Amygdala (tissue), 56 donors: Measurements from ENCODE around the gene FKBP2.

Source experiments
- DNase-seq, 56 donors: peaks; one replicate each; lab custom pipeline; 2025; lab: John Stamatoyannopoulos, UW

Gene FKBP2

DNA sequence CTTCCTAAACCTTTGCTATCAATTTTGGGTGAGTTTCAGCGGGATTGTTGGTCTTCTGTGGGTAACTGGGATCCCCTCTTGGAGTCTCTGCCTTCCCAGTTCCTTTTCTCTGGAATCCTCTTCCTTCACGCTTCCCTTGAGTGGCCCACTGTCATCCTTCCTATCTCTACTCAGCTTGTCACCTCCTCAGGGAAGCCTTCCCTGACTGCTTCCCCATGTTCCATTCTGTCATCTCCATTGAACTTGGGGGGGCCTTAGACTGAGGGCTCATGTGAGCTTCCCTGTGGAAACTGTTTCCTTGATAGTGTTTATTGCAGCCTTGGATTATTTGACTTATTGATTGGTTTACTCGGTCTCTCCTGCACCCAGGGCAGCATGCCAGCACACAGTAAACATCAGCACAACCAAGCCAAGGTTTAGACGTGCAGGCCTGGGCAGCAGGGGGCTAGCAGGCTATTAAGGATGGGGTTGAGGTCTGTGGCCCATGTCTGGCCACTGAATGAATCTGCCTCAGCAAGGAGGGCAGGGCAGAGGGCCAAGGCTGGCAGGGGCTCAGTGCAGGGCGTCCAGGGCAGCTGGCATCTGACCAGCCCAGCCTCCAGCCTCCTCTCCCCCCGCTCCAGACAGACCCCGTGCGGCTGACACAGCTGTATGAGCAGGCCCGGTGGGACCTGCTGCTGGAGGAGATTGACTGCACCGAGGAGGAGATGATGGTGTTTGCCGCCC, 22.1 kb upstream of the FKBP2 start:
- peak in 3 of 56 donors; percentile 28 to 32 (median 29) for DNase-seq

DNA sequence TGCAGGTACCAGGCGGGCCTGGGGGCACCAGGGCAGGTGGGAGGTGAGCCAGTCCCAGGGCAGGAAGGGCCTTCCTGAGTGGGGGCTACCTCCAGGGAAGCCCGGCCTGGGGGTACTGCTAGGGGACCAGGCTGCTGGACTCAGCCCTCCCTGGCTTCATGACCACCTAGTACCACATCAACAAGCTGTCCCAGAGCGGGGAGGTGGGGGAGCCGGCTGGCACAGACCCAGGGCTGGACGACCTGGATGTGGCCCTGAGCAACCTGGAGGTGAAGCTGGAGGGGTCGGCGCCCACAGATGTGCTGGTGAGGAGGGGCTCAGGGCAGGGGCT, 21.6 kb upstream of the FKBP2 start:
- DNase-seq, result no peak

DNA sequence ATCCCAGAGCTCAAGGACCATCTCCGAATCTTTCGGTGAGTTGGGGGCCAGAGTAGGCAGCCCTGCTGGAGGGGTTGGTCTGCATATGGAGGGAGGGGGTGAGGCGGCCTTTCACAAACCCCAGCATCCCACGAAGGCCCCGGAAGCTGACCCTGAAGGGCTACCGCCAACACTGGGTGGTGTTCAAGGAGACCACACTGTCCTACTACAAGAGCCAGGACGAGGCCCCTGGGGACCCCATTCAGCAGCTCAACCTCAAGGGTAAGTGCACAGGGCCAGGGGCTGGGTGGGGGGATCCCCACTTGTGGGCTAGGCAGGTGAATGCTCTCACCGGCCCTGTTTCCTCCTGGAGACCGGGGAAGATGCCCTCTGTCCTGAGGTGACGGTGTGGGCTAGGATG, 21.1 kb upstream of the FKBP2 start:
- no peak for DNase-seq

DNA sequence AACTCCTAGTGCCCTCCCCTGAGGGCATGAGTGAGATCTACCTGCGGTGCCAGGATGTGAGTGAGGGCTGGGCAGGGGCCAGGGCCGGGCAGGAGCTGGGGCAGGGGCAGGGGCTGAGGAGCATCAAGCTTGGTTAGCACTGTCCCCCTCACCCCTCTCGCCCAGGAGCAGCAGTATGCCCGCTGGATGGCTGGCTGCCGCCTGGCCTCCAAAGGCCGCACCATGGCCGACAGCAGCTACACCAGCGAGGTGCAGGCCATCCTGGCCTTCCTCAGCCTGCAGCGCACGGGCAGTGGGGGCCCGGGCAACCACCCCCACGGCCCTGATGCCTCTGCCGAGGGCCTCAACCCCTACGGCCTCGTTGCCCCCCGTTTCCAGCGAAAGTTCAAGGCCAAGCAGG, 20.6 kb upstream of the FKBP2 start:
- DNase-seq, result no peak

DNA sequence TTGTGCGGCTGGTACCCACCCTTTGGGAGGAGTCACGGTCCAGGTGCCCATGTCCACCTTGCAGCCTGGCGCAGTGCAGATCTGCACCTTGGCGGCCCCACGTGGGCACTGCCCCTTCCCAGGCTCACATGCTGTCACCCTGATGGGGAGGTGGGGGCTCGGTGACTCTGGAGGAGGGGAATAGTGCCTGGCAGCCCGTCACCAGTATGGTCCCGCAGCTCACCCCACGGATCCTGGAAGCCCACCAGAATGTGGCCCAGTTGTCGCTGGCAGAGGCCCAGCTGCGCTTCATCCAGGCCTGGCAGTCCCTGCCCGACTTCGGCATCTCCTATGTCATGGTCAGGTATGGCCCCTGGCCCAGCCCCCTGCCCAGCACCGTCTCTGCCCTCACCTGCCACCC, 20.1 kb upstream of the FKBP2 start:
- DNase-seq, result no peak

DNA sequence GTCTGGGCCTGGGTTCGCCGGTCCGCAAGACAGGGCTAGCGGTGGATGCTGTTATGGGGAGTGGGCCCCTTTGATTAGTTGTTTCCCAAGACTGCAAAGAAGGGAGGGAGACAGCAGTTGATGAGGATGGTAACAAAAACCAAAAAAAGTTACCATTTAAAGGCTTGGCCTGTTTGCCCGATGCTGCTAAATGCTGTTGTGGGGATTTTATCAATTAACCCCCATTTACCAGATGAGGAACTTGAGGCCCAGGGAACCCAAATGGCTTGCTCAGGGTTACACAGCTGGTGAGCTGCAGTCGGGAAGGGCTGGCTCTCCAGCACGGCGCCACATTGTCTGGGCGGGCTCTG, 18.3 kb upstream of the FKBP2 start:
- DNase-seq, result no peak

DNA sequence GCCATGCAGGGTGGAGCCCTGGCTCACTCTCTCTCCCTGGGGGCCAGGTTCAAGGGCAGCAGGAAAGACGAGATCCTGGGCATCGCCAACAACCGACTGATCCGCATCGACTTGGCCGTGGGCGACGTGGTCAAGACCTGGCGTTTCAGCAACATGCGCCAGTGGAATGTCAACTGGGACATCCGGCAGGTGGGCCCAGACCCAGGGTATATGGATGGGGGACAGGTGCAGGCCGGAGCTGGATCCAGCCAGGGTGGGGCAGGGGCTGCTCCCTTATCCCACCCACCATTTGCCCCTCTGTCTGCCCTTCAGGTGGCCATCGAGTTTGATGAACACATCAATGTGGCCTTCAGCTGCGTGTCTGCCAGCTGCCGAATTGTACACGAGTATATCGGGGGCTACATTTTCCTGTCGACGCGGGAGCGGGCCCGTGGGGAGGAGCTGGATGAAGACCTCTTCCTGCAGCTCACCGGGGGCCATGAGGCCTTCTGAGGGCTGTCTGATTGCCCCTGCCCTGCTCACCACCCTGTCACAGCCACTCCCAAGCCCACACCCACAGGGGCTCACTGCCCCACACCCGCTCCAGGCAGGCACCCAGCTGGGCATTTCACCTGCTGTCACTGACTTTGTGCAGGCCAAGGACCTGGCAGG, 17.8 kb upstream of the FKBP2 start:
- DNase-seq, result no peak

DNA sequence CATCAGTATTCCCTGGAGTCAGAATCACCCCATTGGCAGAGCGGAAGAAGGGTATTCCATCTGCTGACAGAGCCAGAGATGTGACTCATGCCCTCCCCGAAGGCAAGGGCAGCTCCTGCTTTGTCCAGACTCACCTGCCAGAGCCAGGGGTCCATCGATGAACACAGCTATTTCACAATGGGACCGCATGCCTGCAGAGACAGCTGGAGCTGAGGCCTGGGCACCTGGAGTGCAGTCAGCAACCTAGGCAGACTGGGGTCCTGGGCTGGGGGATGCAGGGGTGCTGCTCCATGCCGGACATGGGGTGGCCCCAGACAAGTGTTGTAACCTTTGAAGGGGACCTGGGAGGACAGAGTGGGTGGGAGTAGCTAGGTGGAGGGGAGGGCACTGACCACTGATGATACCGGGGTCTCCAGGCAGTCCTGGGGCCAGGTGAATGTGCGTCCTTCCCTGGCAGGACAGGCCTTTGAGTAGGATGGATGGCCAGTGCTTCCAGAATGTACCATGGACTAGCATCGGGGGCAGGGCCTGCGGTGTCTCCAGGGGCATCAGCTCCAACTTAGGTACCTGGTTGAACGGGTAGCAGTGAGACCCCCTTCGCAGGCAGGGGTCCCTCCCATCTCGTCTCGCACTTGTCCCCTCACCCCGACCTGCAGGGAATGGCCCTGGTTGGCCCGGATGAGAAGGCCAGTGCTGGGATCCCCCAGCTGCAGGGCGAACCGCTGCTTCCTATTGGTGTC, 16.6 kb upstream of the FKBP2 start:
- no peak for DNase-seq

DNA sequence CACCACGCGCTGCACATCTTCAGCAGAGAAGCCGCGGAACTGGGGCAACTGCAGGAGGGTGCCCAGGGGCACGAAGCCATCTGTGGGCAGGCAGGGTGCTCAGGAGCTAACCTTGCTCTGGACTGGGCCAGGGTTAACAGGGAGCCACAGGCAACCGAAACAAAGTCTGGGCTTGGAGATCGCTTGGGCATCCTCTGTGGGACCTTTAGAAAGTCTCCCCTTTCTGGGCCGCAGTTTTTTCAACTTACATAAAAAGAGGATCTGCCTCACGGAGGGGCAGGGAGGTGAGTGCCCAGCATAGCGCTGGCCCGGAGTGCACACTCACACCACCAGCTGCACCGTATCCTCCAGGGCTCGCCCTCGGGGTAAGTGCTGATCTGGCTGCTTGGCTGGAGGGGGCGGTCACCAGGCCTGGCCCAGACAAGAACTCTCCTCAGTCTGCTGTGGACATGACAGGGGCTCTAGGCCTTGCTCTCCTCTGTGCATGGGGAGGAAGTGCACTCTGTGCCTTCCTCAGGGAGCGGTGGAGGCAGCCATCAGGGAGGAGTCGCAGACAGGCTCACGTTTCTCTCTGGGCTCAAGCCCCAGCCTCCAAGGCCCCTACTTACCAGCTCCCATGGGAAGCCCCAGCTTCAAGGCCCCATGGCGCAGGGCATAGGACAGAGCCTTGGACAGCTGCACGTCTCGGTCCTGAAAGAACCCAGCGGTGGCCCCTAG, 15.8 kb upstream of the FKBP2 start:
- DNase-seq, result no peak

DNA sequence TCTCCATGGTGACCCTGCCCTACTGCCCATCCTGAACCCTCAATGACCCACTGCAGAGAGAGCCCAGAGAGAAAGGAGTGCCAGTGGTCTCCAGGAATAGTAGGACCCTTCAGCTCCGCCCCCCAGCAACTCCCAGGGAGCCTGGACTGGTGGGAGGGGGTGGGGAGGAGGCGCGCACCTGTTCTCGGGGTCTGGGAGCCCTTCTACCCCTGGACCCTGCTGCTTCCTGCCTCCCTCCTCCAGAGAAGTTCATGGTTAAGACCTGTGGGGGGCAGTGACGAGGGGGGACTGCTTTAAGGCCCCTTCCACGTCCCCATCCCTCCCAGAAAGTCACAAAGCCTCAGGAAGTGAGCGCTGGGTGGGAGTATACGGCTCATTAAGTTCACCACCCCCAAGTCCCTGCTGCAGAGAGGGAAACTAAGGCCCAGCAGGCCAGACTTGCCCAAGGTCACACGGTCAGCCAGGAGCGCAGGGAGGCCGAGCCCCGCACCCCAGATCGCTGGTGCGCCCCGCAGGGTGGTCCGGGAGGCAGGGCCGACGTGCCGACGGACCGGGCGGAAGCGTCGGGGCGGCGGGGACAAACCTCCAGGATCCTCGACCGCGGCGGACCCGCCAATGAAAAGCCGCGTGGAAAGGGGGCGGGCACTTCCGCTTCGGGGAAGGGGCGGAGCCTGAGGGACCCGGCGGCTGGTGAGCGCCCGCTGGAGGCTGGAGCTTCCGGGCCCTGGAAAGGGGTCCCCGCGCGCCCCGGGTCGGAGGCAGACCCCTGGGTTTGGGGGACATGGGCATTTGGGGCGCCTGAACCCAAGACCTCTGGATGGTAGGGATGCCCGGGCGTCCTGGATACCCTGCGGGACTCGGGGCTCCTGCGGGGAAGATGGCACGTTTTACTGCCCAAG, 15.0 kb upstream of the FKBP2 start, which contains the start of the genes NUDT22 and TRPT1:
Gene NUDT22, plus strand, starts transcription at position 667 of the 899 bp plus-strand sequence. CDS start 379 bp downstream, outside the sequence.
Gene TRPT1, minus strand, starts transcription at position 579 of the 899 bp plus-strand sequence. Its CDS starts 326 bp downstream, at position 253.
- peak in 55 of 56 donors; percentile 29 to 93 (median 81) for DNase-seq

DNA sequence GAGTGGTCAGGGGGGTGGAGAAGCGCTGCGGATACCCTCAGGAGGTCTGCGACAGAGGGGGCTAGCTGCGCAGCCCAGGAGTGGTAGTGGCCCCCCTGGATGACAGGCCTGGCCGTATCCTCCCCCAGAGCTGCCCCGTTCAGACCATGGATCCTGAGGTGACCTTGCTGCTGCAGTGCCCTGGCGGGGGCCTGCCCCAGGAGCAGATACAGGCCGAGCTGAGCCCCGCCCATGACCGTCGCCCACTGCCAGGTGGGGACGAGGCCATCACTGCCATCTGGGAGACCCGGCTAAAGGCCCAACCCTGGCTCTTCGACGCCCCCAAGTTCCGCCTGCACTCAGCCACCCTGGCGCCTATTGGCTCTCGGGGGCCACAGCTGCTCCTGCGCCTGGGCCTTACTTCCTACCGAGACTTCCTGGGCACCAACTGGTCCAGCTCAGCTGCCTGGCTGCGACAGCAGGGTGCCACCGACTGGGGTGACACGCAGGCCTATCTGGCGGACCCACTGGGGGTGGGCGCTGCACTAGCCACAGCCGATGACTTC, 14.3 kb upstream of the FKBP2 start:
- peak in 15 of 56 donors; percentile 22 to 62 (median 39) for DNase-seq

DNA sequence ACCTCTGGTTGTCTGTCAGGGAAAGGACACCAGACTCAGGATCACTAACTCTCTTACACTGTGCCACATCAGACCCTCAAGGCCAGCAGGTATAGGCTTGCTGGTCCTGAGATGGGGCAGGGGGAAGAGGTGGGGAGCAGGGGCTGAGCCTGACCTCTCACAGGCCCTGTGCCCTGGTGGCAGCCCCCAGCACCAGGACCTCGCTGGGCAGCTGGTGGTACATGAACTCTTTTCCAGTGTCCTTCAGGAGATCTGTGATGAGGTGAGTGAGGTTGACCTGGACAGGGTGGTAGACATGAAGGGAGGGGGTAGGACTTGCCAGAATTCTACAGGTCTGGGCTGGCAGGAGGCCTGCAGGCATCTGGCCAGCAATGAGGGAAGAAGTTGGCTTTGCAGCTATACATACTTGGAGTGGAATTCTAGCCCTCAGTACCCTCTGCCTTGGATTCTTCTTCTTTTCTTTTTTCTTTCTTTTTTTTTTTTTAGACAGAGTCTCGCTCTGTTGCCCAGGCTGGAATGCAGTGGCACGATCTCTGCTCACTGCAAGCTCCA, 13.4 kb upstream of the FKBP2 start:
- DNase-seq, result no peak

DNA sequence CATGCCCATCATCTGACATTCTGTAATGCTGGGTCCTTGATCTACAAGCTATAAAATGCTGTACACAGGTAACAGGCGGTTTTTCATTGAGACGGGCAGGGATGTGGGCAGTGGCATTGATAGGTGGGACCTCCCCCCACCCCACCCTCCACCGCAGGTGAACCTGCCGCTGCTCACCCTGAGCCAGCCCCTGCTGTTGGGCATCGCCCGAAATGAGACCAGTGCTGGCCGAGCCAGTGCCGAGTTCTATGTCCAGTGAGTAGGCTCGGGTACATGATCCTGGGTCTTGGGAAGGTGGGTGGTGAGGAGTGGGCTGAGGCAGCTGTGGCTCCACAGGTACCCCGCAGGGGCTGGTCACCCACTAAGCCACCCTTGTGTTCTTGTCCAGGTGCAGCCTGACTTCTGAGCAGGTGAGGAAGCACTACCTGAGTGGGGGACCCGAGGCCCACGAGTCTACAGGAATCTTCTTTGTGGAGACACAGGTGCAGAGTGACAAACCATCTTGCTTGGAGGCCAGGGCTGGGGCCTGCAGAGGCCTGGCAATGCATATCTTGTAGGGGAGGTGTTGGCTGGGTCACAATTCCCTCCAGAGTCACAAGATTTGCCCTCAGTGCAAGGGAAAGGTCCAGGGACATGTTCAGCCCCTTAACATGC, 11.7 kb upstream of the FKBP2 start:
- no peak for DNase-seq

DNA sequence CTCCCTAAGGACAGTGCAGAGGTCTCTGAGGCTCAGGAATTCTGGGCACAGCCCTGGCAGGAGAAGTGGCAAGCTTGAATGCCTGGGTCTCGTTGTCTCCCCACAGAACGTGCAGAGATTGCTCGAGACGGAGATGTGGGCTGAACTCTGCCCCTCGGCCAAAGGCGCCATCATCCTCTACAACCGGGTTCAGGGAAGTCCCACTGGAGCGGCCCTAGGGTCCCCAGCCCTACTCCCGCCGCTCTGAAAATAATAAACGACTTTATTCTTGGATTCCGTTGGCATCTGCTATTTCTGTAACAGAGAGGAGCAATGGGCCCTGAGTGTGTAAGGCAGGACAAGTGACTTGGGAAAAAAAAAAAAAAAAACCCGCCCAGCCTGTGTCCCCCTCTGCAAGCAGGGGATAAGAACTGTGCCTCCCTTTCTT, 11.1 kb upstream of the FKBP2 start:
- DNase-seq, result no peak

DNA sequence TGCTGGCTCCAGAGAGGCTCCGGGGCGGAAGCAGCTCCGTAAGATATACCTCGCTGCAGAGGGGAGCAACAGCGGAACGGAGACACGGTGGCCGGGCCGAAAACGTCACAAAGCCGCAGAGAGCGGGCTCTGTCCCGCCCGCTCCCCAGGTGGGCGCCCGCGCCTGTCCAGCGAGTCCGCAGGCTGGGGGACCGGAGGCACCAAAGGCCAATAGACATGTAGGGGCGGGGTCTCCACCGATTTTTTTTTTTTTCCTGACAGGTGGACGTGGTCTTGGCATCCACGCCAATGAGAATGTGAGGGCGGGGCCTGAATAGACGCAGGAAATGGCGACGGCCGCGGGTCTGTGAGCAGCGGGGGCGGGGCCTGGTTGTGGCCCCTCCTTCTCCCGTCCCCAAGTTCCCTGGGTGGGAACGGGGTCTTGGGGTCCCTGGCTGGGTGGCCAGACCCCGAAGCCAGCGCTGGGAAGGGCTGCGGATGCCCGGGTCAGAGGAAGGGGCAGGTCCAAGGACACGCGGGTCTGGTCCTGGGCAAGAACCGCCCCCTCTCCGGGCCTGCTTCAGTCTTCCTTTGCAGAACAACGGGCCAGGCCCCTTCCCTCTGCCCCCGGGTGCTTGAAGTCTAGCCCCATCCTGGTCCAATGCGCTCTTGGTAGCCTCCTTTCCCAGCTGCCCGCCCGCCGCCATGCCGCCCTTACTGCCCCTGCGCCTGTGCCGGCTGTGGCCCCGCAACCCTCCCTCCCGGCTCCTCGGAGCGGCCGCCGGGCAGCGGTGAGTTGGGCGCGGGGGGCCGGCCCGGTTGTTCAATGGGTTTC, 10.5 kb upstream of the FKBP2 start, which contains the start of gene DNAJC4:
Gene DNAJC4, plus strand, starts transcription at position 378 of the 814 bp plus-strand sequence. Its CDS starts 307 bp downstream, at position 685.
- DNase-seq, result peak in 55 of 56 donors; percentile 23 to 93 (median 80)

DNA sequence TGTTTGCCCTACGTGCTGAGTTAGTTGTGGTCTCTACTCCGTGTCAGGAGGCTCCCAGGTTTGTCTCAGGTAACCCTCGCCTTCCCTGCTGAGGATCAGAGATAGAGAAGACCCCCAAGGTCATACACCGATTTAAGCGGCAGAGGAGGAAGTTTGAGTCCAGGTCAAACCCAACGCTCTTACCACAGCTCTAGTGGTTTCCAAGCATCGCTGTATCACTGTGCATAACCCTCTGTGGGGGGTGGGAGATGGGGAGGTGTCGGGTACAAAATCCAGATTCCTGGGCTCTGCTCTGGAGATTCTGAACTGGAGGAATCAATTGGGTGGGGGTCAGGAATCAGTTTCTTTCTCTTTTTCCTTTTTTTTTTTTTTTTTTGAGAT, 9.9 kb upstream of the FKBP2 start:
- no peak for DNase-seq

DNA sequence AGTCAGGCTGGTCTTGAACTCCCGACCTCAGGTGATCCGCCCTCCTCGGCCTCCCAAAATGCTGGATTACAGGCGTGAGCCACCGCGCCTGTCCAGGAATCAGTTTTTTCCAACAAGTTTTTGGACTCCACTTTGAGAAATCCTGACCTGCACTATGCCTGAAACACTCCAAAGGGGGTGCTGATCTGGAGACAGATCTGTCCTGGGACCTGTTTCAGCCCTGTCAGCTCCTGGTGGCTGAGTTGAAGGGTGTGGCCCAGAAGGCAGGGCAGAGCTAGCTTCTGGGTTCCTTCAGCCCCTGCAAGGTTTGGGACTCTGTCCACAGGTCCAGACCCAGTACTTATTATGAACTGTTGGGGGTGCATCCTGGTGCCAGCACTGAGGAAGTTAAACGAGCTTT, 9.3 kb upstream of the FKBP2 start:
- DNase-seq, result no peak
